CD4-positive, alpha-beta T cell treated with Interleukin-12 subunit alpha and Interleukin-12 subunit beta, for 1 hour (primary cell): ENCODE results near the gene DMXL1.

Experiments used
- DNase-seq: peaks from one replicate; pipeline ENCODE4 v3.0.0-alpha.2; 2020

The DMXL1 gene

DNA sequence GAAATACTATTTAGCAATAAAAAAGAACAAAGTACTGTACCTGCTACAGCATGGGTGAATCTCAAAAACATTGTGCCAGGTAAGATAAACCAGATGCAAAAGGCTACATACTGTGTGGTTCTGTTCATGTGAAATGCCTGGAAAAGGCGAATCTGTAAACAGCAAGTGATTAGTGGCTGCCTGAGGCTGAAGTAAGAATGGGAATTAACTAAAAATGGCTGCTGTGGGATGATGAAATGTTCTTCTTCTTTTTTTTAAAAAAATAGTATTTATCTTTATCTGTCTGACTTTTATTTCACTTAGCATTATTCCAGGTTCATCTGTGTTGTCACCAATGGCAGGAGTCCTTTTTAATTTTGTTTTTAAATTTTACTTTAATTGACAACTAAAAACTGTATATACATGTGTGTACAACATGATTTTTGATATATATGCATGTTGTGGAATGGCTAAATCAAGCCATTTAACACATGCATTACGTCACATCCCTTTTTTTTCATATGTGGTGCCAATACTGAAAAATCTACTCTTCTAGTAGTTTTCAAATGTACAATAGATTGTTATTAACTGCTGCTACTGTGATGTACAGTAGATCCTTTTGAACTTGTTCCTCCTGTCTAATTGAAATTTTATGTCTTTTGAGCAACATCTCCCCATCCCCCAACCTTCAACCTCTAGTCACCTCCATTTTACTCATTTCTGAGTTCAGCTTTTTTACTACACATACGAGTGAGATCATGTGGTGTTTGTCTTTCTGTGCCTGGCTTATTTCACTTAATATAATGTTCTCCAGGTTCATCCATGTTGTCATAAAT, 222.0 kb downstream of the DMXL1 start:
- DNase-seq = no peak

- no peak for DNase-seq
These were observed 222.6 kb downstream of the DMXL1 start for GRCh38 chr5:119293516-119293829.
